SK-N-SH treated with all-trans-retinoic acid at 6 μM for 48 hours (cell line): ENCODE measurements around the gene NUP153.

ENCODE experiments used
- ARNTL ChIP-seq: fragments of 450-650 bp; formaldehyde crosslinking; IDR thresholded peaks from 2 replicates; pipeline ENCODE4 v1.5.0; 2020; ENCODE audit warnings: low read depth, mild to moderate bottlenecking, moderate library complexity, borderline replicate concordance
- CREB5 ChIP-seq: fragments of 250-450 bp; sonication (Bioruptor Pico); IDR thresholded peaks from 2 replicates; pipeline ENCODE4 v1.5.1; 2020; ENCODE audit warnings: low read depth, mild to moderate bottlenecking, moderate library complexity
- CSDC2 ChIP-seq: fragments of 250-450 bp; sonication (Bioruptor Pico); IDR thresholded peaks from 2 replicates; pipeline ENCODE4 v1.5.0; 2020; ENCODE audit warnings: mild to moderate bottlenecking, moderate library complexity
- ISL1 ChIP-seq: fragments of 250-450 bp; sonication (Bioruptor Pico); IDR thresholded peaks from 2 replicates; pipeline ENCODE4 v2.1.2; 2022; ENCODE audit warnings: mild to moderate bottlenecking, moderate library complexity
- ZFP3 ChIP-seq: fragments of 250-450 bp; sonication (Bioruptor Pico); IDR thresholded peaks from 2 replicates; pipeline ENCODE4 v1.5.0; 2020; ENCODE audit warnings: mild to moderate bottlenecking, moderate library complexity
- ZFP30 ChIP-seq: fragments of 450-650 bp; formaldehyde crosslinking; IDR thresholded peaks from 2 replicates; pipeline ENCODE4 v1.5.0; 2022; ENCODE audit warnings: mild to moderate bottlenecking, moderate library complexity
- ZNF565 ChIP-seq: fragments of 450-650 bp; formaldehyde crosslinking; conservative IDR thresholded peaks from 2 replicates; pipeline ENCODE4 v1.5.0; 2020; ENCODE audit warnings: low read depth, mild to moderate bottlenecking, moderate library complexity

GRCh38 chr6:17610835-17611234, 95.9 kb downstream of the NUP153 start:
- TF ChIP-seq ZFP30 (no peak), ZFP3 (no peak), ARNTL (CRISPR knock-in tag) (no peak), ZNF565 (CRISPR knock-in tag) (no peak), CREB5 (no peak), CSDC2 (CRISPR knock-in tag) (no peak), ISL1 (CRISPR knock-in tag) (no peak)
